Peyer's patch (tissue), 4 donors: Measurements from ENCODE around the gene PGBD5. TPM values are rescaled to one million over a fixed set of nuclear protein-coding genes. Genes with fewer than 3 reads are reported as not detected.

Source experiments
- DNase-seq, 3 donors: peaks; one replicate each; pipeline ENCODE4 v3.0.0-alpha.2; 2017 to 2019
- H3K27ac ChIP-seq, 4 donors: fragments of 200-600 bp; sonication (generic); one replicate each; pipeline ENCODE4 v1.5.1; 2016 to 2019
- H3K27me3 ChIP-seq, 2 donors: fragments of 200-600 bp; sonication (generic); one replicate each; pipeline ENCODE4 v1.5.1; 2019
- H3K36me3 ChIP-seq, 3 donors: fragments of 200-600 bp; sonication (generic); one replicate each; pipeline ENCODE4 v1.5.1; 2016 to 2019
- H3K4me1 ChIP-seq, 4 donors: fragments of 200-600 bp; sonication (generic); one replicate each; pipeline ENCODE4 v1.5.1; 2016 to 2019
- H3K4me3 ChIP-seq, 4 donors: fragments of 200-600 bp; sonication (generic); 1 replicate in 3 of 4; 2 replicates in 1 of 4; pipeline ENCODE4 v1.5.1; 2016 to 2019; ENCODE audit warnings: mild to moderate bottlenecking in 1 of 4
- H3K9me3 ChIP-seq, 4 donors: fragments of 200-600 bp; sonication (generic); one replicate each; pipeline ENCODE4 v1.5.1; 2016 to 2019; ENCODE audit warnings: mild to moderate bottlenecking in 1 of 4
- POLR2A ChIP-seq, 2 donors: fragments of 450-650 bp; IDR thresholded peaks; one replicate each; pipeline ENCODE4 v1.5.1; 2017; ENCODE audit warnings: antibody characterized with exemption in 2 of 2, mild to moderate bottlenecking in 2 of 2, moderate library complexity in 2 of 2
- total RNA-seq, 4 donors: library from RNA; depleted of rRNA; stranded (reverse); fragments of >200 nt; gene quantifications; one replicate each; pipeline ENCODE4 v1.1.0, GENCODE V29; 2016
- TF ChIP-seq, protein P1 (sequence below), 6 experiments: fragments of 450-650 bp in 4 of 6; fragments of 200-600 bp in 2 of 6; sonication (generic) in 1 of 6; IDR thresholded peaks; one replicate each; pipeline ENCODE4 v1.5.1; 2017 to 2019; ENCODE audit warnings: antibody characterized with exemption in 6 of 6, mild to moderate bottlenecking in 3 of 6, moderate library complexity in 1 of 6

The PGBD5 gene
- total RNA-seq, 4 donors from 2014 or later = under 0.01 to 4.1 (median 0.21) TPM

DNA sequence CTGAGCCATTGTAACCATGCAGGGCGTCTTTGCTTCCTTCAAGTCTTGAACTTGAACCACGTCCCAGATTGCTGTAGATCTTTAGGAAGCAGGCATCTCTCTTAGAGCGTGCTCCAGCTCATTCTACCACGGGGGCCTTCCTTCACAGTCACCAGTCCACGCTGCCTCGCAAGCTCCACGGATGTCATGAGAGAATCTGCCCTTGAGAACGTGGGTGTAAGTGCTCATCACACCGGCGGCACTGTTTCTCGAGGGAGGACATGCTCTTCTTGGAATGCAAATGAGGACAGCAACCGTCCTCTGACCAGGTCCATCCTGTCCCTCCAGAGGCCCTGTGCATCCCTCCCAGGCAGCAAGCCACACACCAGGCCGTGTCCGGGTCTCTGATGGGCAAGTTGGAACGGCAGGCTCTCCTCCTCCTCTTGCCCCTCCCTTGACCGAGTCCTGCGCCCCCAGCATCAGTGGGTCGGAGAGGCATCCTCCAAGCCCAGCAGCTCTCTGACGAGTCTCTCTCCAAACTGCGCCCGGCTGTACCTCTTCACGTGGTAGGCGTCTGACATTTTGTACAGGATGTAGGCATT, 103.1 kb downstream of the PGBD5 start:
- no peak for TF ChIP-seq POLR2A (IDR thresholded peaks at IDR 0.05)
- TF ChIP-seq, protein P1, sequence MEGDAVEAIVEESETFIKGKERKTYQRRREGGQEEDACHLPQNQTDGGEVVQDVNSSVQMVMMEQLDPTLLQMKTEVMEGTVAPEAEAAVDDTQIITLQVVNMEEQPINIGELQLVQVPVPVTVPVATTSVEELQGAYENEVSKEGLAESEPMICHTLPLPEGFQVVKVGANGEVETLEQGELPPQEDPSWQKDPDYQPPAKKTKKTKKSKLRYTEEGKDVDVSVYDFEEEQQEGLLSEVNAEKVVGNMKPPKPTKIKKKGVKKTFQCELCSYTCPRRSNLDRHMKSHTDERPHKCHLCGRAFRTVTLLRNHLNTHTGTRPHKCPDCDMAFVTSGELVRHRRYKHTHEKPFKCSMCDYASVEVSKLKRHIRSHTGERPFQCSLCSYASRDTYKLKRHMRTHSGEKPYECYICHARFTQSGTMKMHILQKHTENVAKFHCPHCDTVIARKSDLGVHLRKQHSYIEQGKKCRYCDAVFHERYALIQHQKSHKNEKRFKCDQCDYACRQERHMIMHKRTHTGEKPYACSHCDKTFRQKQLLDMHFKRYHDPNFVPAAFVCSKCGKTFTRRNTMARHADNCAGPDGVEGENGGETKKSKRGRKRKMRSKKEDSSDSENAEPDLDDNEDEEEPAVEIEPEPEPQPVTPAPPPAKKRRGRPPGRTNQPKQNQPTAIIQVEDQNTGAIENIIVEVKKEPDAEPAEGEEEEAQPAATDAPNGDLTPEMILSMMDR (IDR thresholded peaks at IDR 0.05) = no peak
- no peak overlapping the region for H3K27ac ChIP-seq
- H3K27me3 ChIP-seq = no peaks in the 10 kb centered on the region
- no peaks in the 10 kb centered on the region for H3K36me3 ChIP-seq
- no peaks in the 10 kb centered on the region for H3K9me3 ChIP-seq
- H3K4me1 ChIP-seq = no peaks in the 10 kb centered on the region
- DNase-seq = no peak
- no peak overlapping the region for H3K4me3 ChIP-seq

DNA sequence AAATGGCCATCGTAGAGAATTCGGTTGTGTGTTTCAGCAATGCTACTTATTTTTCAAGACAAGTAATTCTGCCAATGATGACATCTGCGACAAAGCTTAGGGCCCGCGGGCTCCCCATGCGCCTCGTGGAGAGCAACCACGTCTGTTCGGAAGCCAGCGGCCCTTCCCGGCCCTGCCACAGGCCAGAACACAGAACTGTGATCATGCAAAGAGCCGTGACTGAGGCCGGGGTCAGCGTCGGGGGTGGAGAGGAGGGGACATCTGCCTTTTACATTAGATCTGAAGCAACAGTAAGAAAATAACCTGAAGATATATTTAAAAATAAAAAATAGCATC, 103.7 kb downstream of the PGBD5 start:
- Histone ChIP-seq H3K4me3 (no peak overlapping the region), H3K27me3 (no peaks in the 10 kb centered on the region), H3K9me3 (no peaks in the 10 kb centered on the region), H3K4me1 (no peaks in the 10 kb centered on the region), H3K27ac (no peak overlapping the region), H3K36me3 (no peaks in the 10 kb centered on the region)
- DNase-seq = no peak
- TF ChIP-seq, protein P1 (IDR thresholded peaks at IDR 0.05) = no peak
- TF ChIP-seq POLR2A (IDR thresholded peaks at IDR 0.05) = no peak

DNA sequence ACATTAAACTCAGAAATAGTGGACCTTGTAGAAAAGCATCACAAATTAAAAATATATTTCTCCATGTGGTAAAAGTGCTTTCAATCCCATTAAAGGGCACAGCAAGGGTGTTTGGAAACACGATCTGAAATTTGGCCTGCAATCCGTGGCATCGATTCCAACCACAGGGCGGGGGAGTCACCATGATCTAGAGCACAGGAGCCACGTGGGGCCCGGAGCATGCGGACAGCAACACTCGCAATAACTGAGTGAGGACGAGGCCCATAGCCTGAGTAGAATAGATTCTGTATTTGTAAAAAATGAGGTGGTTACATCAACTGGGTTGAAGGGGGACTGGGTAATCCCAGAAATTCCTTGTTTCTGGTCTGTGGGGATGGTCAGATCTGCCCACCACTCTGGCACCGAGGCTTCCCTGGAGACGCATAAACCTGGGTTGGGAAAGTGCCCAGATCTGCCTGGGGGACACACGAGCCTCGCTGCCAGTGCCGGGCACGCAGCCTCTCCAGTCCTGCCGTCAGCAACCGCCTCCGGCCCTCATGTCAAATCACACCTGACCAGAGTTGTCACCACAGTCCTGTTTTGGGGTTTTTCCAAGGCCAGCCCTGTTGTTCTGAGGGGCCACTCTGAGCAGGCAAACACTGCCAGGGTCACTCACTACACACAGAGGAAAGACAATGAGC, 104.3 kb downstream of the PGBD5 start:
- Histone ChIP-seq H3K4me1 (no peaks in the 10 kb centered on the region), H3K9me3 (no peaks in the 10 kb centered on the region), H3K4me3 (no peak overlapping the region), H3K36me3 (no peaks in the 10 kb centered on the region), H3K27ac (no peak overlapping the region), H3K27me3 (no peaks in the 10 kb centered on the region)
- TF ChIP-seq, protein P1 (IDR thresholded peaks at IDR 0.05) = no peak
- TF ChIP-seq POLR2A (IDR thresholded peaks at IDR 0.05) = no peak
- DNase-seq = no peak

DNA sequence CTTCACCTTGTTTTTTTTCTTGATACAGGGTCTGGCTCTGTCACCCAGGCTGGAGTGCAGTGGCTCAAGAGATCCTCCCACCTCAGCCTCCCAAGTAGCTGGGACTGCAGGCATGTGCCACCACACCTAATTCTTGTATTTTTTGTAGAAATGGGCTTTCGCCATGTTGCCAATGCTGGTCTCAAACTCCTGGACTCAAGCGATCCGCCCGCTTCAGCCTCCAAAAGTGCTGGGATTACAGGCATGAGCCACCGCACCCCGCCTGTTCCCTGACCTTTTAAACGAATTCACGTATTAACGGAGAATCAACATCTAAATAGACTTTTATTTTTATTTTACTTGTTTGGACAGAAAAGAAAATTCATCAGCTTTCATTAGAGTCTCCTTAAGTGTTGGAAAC, 104.8 kb downstream of the PGBD5 start:
- TF ChIP-seq POLR2A (IDR thresholded peaks at IDR 0.05) = no peak
- TF ChIP-seq, protein P1 (IDR thresholded peaks at IDR 0.05) = no peak
- Histone ChIP-seq H3K4me3 (no peak overlapping the region), H3K4me1 (no peaks in the 10 kb centered on the region), H3K27me3 (no peaks in the 10 kb centered on the region), H3K27ac (no peak overlapping the region), H3K9me3 (no peaks in the 10 kb centered on the region), H3K36me3 (no peaks in the 10 kb centered on the region)
- DNase-seq = no peak

DNA sequence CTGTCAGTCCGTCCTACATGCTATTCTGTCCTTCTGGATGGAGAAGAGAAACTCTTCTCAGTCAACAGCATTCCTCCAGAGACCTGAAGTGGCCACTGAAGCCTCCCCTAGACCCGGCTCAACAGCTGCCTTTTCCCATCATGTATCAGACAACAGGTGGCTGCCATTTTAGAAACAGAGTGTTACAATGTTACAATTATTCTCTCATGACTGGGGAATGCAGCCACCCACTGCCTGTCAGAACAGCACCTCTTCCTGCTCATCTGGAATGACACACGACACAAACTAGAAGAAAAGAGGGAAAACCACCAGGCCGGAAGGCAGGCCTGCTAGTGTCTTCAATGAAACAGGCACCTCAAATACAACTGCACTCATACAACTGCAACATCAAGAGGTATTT, 105.3 kb downstream of the PGBD5 start:
- Histone ChIP-seq H3K27me3 (no peaks in the 10 kb centered on the region), H3K4me1 (no peaks in the 10 kb centered on the region), H3K27ac (no peak overlapping the region), H3K36me3 (no peaks in the 10 kb centered on the region), H3K9me3 (no peaks in the 10 kb centered on the region), H3K4me3 (no peak overlapping the region)
- DNase-seq = no peak
- TF ChIP-seq, protein P1 (IDR thresholded peaks at IDR 0.05) = no peak
- no peak for TF ChIP-seq POLR2A (IDR thresholded peaks at IDR 0.05)
